Heart left ventricle (tissue), 13 donors: ENCODE data around the gene ALPG.

ENCODE experiments used
- CTCF ChIP-seq, 12 donors: fragments of 200-600 bp; sonication (generic) in 4 of 12; IDR thresholded peaks; one replicate each; pipeline versions ENCODE4 v1.5.0 to v1.8.0; 2018 to 2022; ENCODE audit warnings: antibody characterized with exemption in 12 of 12, mild to moderate bottlenecking in 5 of 12
- POLR2A ChIP-seq, 2 donors: fragments of 450-650 bp; IDR thresholded peaks; one replicate each; pipeline ENCODE4 v1.6.1; 2017; ENCODE audit warnings: antibody characterized with exemption in 2 of 2, mild to moderate bottlenecking in 2 of 2, moderate library complexity in 2 of 2
- donor health status: ischemic (EF 13 %, LVEDD 7.1; RV severe dilation, severe dysfunction).
- donor health status: DM: no; HTN: yes; CAD: no.
- donor health status: DM: no; HTN: no; CAD: no.
- donor health status: ischemic (EF 25% LVEDD 6.9; RV normal size, moderate dysfunction).
- donor health status: ischemic (EF 25% LVEDD 5.7; RV mildly dilated, moderate dysfunction).
- donor health status: ischemic (EF 35%, LVEDD 5.7; RV mildly dilated, moderate dysfunction).
- donor health status: nonischemic (EF 11% LVEDD 7.7; RV severe dilation, severe dysfunction).
- donor health status: DM: yes; HTN: yes; CAD: no.
- donor health status: PGD.
- donor health status: ischemic (EF 29% LVEDD 5.4; RV normal size, mild dysfunction).
- donor health status: nonischemic (EF 23%, LVEDD 6.1; RV moderate dilation, normal function).

- TF ChIP-seq CTCF (IDR thresholded peaks at IDR 0.05) (no peak), POLR2A (IDR thresholded peaks at IDR 0.05) (no peak)
These were observed 20.2 kb upstream of the ALPG start for GRCh38 chr2:232386490-232386739.
